H1 (cell line): ENCODE results near the gene TWF2. TPM values are rescaled to one million over a fixed set of nuclear protein-coding genes. Genes with fewer than 3 reads are reported as not detected.

Experiments used
- ASH2L ChIP-seq: fragments of 200-600, 300-600 bp; sonication (generic); IDR thresholded peaks from one replicate; pipeline ENCODE4 v1.7.1; 2017; ENCODE audit warnings: low read length
- BCL11A ChIP-seq, 2 experiments: IDR thresholded peaks; one replicate each; pipeline ENCODE4 v1.6.1; 2011; ENCODE audit warnings: low read depth in 2 of 2, low read length in 2 of 2, mild to moderate bottlenecking in 2 of 2
- CBX5 ChIP-seq: fragments of 300-800, 300-1000 bp; sonication (generic); IDR thresholded peaks from 2 replicates; pipeline ENCODE4 v1.7.1; 2016; ENCODE audit warnings: antibody characterized with exemption, low read length, low read depth
- GTF2F1 ChIP-seq: IDR thresholded peaks from 2 replicates; pipeline ENCODE4 v1.6.1; 2012; ENCODE audit warnings: low read depth, low read length, improper control_type of control experiment, borderline replicate concordance
- KDM1A ChIP-seq: fragments of 200-600, 300-600 bp; sonication (generic); IDR thresholded peaks from 2 replicates; pipeline ENCODE4 v1.7.1; 2016; ENCODE audit warnings: mild to moderate bottlenecking, low read length, borderline replicate concordance
- POLR2A ChIP-seq, 2 experiments: IDR thresholded peaks; 1 replicate in 1 of 2; 2 replicates in 1 of 2; pipeline ENCODE4 v1.6.1; 2011; ENCODE audit warnings: low read depth in 2 of 2, low read length in 2 of 2, mild to moderate bottlenecking in 2 of 2; ENCODE audit errors: control extremely low read depth in 1 of 2
- SIN3A ChIP-seq, 2 experiments: IDR thresholded peaks in 1 of 2; conservative IDR thresholded peaks in 1 of 2; 2 replicates each; pipeline ENCODE4 v1.6.1; 2011 to 2012; ENCODE audit warnings: low read length in 2 of 2, improper control_type of control experiment in 1 of 2, low read depth in 1 of 2, mild to moderate bottlenecking in 1 of 2
- SIX5 ChIP-seq: IDR thresholded peaks from 2 replicates; pipeline ENCODE4 v1.6.1; 2011; ENCODE audit warnings: mild to moderate bottlenecking, low read depth, low read length
- USF2 ChIP-seq: IDR thresholded peaks from 2 replicates; pipeline ENCODE4 v1.6.1; 2011; ENCODE audit warnings: low read length, improper control_type of control experiment
- polyA plus RNA-seq, 7 experiments: library from polyadenylated mRNA; depleted of rRNA in 3 of 7; stranded (reverse) in 5 of 7; unstranded in 2 of 7; fragments of >200 nt in 5 of 7; fragments of 200-250 nt in 2 of 7; gene quantifications; 1 replicate in 5 of 7; 2 replicates in 1 of 7; 4 replicates in 1 of 7; pipeline versions ENCODE4 v1.2.1 to v1.2.3, GENCODE V29; 2011 to 2013; ENCODE audit warnings: missing spikeins in 2 of 7, mixed read lengths in 2 of 7
- total RNA-seq: library from RNA; stranded (reverse); fragmentation: NEBNext Ultra II Directional; extraction: Animal tissue kit (Norgen Biotek cat#: 25700); gene quantifications from 2 replicates; pipeline ENCODE4 v1.2.1, GENCODE V29; 2021

TWF2 gene
- total and polyA plus RNA-seq, 2 of the 8 experiments (the other 6 are each of a cell fraction or from before 2014, with no cell fraction given) = 65.2 to 90.4 TPM

GRCh38 chr3:52202384-52203077, 36.4 kb downstream of the TWF2 start (continued):
- TF ChIP-seq ASH2L (no peak), SIN3A (conservative IDR thresholded peaks at IDR 0.05 in 1 of 2, IDR thresholded peaks at IDR 0.05 in 1 of 2; ENCODE audit: low read depth in 1 of 2, low read length in 2 of 2) (no peak), USF2 (no peak), GTF2F1 (no peak), KDM1A (no peak), BCL11A (IDR thresholded peaks at IDR 0.05; ENCODE audit: low read depth in 2 of 2, low read length in 2 of 2) (no peak), CBX5 (no peak), POLR2A (IDR thresholded peaks at IDR 0.05; ENCODE audit: control extremely low read depth in 1 of 2, low read depth in 2 of 2, low read length in 2 of 2) (no peak), SIX5 (no peak)
